Measurements from ENCODE around the gene HYLS1. TPM values are rescaled to one million over a fixed set of nuclear protein-coding genes. Genes with fewer than 3 reads are reported as not detected.

The HYLS1 gene
- total RNA-seq, 1 experiment from 2014 or later: 18.8 TPM

DNA sequence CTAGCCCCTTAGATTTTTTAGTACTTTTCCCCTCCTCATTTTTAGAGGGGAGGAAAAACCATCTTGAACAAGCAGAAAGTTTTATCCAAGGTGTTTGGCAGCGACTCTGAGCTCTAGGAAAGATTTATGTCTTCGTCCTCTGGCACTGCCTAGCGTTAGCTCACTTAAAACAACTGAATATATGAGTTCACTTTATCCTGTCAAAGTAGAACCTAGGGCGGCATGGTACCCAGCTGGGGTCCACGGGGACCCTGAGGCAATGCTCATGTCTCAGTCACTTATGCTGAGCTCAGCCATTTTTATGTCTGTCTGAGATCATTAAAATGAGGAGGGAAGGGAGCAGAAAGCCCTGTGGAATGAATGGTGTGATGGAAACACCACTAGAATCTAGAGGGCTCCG lies 44.2 kb downstream of the HYLS1 start:
- TF ChIP-seq, protein P1, sequence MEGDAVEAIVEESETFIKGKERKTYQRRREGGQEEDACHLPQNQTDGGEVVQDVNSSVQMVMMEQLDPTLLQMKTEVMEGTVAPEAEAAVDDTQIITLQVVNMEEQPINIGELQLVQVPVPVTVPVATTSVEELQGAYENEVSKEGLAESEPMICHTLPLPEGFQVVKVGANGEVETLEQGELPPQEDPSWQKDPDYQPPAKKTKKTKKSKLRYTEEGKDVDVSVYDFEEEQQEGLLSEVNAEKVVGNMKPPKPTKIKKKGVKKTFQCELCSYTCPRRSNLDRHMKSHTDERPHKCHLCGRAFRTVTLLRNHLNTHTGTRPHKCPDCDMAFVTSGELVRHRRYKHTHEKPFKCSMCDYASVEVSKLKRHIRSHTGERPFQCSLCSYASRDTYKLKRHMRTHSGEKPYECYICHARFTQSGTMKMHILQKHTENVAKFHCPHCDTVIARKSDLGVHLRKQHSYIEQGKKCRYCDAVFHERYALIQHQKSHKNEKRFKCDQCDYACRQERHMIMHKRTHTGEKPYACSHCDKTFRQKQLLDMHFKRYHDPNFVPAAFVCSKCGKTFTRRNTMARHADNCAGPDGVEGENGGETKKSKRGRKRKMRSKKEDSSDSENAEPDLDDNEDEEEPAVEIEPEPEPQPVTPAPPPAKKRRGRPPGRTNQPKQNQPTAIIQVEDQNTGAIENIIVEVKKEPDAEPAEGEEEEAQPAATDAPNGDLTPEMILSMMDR (conservative IDR thresholded peaks at IDR 0.05; ENCODE audit: low read depth, low read length): no peak
- no peak for TF ChIP-seq EZH2 (IDR thresholded peaks at IDR 0.05; ENCODE audit: borderline replicate concordance, low read depth, low read length, poor library complexity, severe bottlenecking)
- intact Hi-C loops (cut with micrococcal nuclease; ENCODE audit: unreplicated experiment): no loop called here
- Histone ChIP-seq H3K4me1 (ENCODE audit: insufficient read depth, low read length, poor library complexity, severe bottlenecking) (no peaks in the 10 kb centered on the region), H3K9me3 (ENCODE audit: low read depth, low read length, poor library complexity, severe bottlenecking) (no peaks in the 10 kb centered on the region), H3K27ac (ENCODE audit: low read depth, low read length, poor library complexity, severe bottlenecking) (no peak overlapping the region), H3K36me3 (ENCODE audit: insufficient read depth, low read length, poor library complexity, severe bottlenecking) (no peaks in the 10 kb centered on the region), H3K27me3 (replicated peaks; ENCODE audit: insufficient read depth, low read depth, low read length, poor library complexity) (peaks cover 8% of the 10 kb centered on the region), H3K4me3 (ENCODE audit: low read depth, low read length, poor library complexity, severe bottlenecking) (no peak overlapping the region)
- no TSS peak for BruUV-seq (replicated peaks)
- DNase-seq (ENCODE audit: low spot score): no peak
- ChIA-PET CTCF (no interaction called here), POLR2A (ENCODE audit: low non-redundant PET) (no interaction called here)

DNA sequence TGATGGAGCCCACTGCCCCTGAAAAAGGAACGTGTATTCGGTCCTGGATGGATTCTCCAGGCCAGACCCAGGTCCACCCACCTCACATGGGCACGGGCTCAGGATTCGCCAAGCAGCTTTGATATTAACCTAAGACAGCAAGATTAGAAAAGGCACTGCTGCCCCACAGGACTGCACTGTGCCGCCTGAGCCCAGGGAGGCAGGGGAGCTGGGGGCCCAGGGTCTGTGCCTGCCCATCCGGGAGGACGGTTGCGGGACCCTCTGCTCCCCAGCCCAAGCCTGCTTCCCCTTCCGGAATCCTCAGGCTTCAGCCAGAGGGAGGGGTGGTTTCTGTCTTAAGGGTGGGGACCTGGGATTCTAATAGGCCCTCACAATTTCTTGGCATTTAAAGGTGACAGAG lies 44.8 kb downstream of the HYLS1 start:
- ChIA-PET CTCF (no interaction called here), POLR2A (ENCODE audit: low non-redundant PET) (no interaction called here)
- TF ChIP-seq EZH2 (IDR thresholded peaks at IDR 0.05; ENCODE audit: borderline replicate concordance, low read depth, low read length, poor library complexity, severe bottlenecking): no peak
- TF ChIP-seq, protein P1 (conservative IDR thresholded peaks at IDR 0.05; ENCODE audit: low read depth, low read length): no peak
- intact Hi-C loops (cut with micrococcal nuclease; ENCODE audit: unreplicated experiment): no loop called here
- Histone ChIP-seq H3K27me3 (replicated peaks; ENCODE audit: insufficient read depth, low read depth, low read length, poor library complexity) (peaks cover 8% of the 10 kb centered on the region), H3K4me3 (ENCODE audit: low read depth, low read length, poor library complexity, severe bottlenecking) (no peak overlapping the region), H3K27ac (ENCODE audit: low read depth, low read length, poor library complexity, severe bottlenecking) (no peak overlapping the region), H3K9me3 (ENCODE audit: low read depth, low read length, poor library complexity, severe bottlenecking) (no peaks in the 10 kb centered on the region), H3K36me3 (ENCODE audit: insufficient read depth, low read length, poor library complexity, severe bottlenecking) (no peaks in the 10 kb centered on the region), H3K4me1 (ENCODE audit: insufficient read depth, low read length, poor library complexity, severe bottlenecking) (no peaks in the 10 kb centered on the region)
- BruUV-seq (replicated peaks): no TSS peak
- no peak for DNase-seq (ENCODE audit: low spot score)

GRCh38 chr11:125933030-125933813 lies 45.8 kb downstream of the HYLS1 start:
- no TSS peak for BruUV-seq (replicated peaks)
- TF ChIP-seq, protein P1 (conservative IDR thresholded peaks at IDR 0.05; ENCODE audit: low read depth, low read length): no peak
- no peak for TF ChIP-seq EZH2 (IDR thresholded peaks at IDR 0.05; ENCODE audit: borderline replicate concordance, low read depth, low read length, poor library complexity, severe bottlenecking)
- Histone ChIP-seq H3K4me1 (ENCODE audit: insufficient read depth, low read length, poor library complexity, severe bottlenecking) (no peaks in the 10 kb centered on the region), H3K27ac (ENCODE audit: low read depth, low read length, poor library complexity, severe bottlenecking) (no peak overlapping the region), H3K27me3 (replicated peaks; ENCODE audit: insufficient read depth, low read depth, low read length, poor library complexity) (peaks cover 4% of the 10 kb centered on the region), H3K4me3 (ENCODE audit: low read depth, low read length, poor library complexity, severe bottlenecking) (no peak overlapping the region), H3K9me3 (ENCODE audit: low read depth, low read length, poor library complexity, severe bottlenecking) (no peaks in the 10 kb centered on the region), H3K36me3 (ENCODE audit: insufficient read depth, low read length, poor library complexity, severe bottlenecking) (no peaks in the 10 kb centered on the region)
- CTCF ChIA-PET: no interaction called here
- no peak for DNase-seq (ENCODE audit: low spot score)
- intact Hi-C loops (cut with micrococcal nuclease; ENCODE audit: unreplicated experiment): no loop called here
- POLR2A ChIA-PET (ENCODE audit: low non-redundant PET): no interaction called here

Measured in A673 (cell line).